HT1080 (cell line): ENCODE results near the gene GP2. TPM values are rescaled to one million over a fixed set of nuclear protein-coding genes. Genes with fewer than 3 reads are reported as not detected.

Source experiments
- total RNA-seq: library from RNA; depleted of rRNA; stranded (reverse); fragments of >200 nt; shearing (Covaris generic); gene quantifications from 2 replicates; pipeline ENCODE4 v1.2.3, GENCODE V29; 2014; rRNA removed

Gene GP2
- total RNA-seq, 1 experiment from 2014 or later = not detected

Other genes starting within 250 kb of the GP2 start
- not detected in 2 replicates for gene UMOD, start 25.2 kb upstream of the GP2 start, total RNA-seq
- not detected in 2 replicates for gene PDILT, start 77.2 kb upstream of the GP2 start, total RNA-seq
- gene ACSM5, start 82.0 kb upstream of the GP2 start, total RNA-seq = not detected in 2 replicates
- not detected in 2 replicates for gene ACSM2A, start 124.0 kb upstream of the GP2 start, total RNA-seq
- not detected in 2 replicates for gene ACSM2B, start 248.9 kb upstream of the GP2 start, total RNA-seq